Gastroesophageal sphincter (tissue), 4 donors: ENCODE measurements around the gene ANXA1. TPM values are rescaled to one million over a fixed set of nuclear protein-coding genes. Genes with fewer than 3 reads are reported as not detected.
A peak's percentile ranks its signal among the peaks of the same experiment; 100 is the strongest.

Experiments
- ATAC-seq: fragments of 150-250 bp; one replicate; pipeline ENCODE4 v1.9.1; 2016; ENCODE audit warnings: mild to moderate bottlenecking, moderate library complexity
- H3K27ac ChIP-seq, 4 donors: fragments of 200-600 bp; sonication (generic) in 3 of 4; 1 replicate in 3 of 4; 2 replicates in 1 of 4; pipeline ENCODE4 v1.5.1; 2016 to 2019
- H3K27me3 ChIP-seq: fragments of 200-600 bp; sonication (generic); one replicate; pipeline ENCODE4 v1.5.1; 2019
- H3K36me3 ChIP-seq, 2 donors: fragments of 200-600 bp; sonication (generic); one replicate each; pipeline ENCODE4 v1.5.1; 2019; ENCODE audit warnings: control low read depth in 1 of 2
- H3K4me1 ChIP-seq, 3 donors: fragments of 200-600 bp; sonication (generic); 1 replicate in 2 of 3; 2 replicates in 1 of 3; pipeline ENCODE4 v1.5.1; 2016 to 2019; ENCODE audit warnings: control low read depth in 2 of 3
- H3K4me3 ChIP-seq, 2 donors: fragments of 200-600 bp; sonication (generic); one replicate each; pipeline ENCODE4 v1.5.1; 2019; ENCODE audit warnings: mild to moderate bottlenecking in 1 of 2, moderate library complexity in 1 of 2
- H3K9me3 ChIP-seq, 3 donors: fragments of 200-600 bp; sonication (generic); one replicate each; pipeline ENCODE4 v1.5.1; 2017 to 2019; ENCODE audit warnings: control low read depth in 2 of 3
- CTCF ChIP-seq, 4 experiments: fragments of 200-600 bp in 2 of 4; fragments of 450-650 bp in 2 of 4; sonication (generic) in 1 of 4; IDR thresholded peaks; one replicate each; pipeline ENCODE4 v1.5.1; 2017 to 2019; ENCODE audit warnings: antibody characterized with exemption in 4 of 4, mild to moderate bottlenecking in 2 of 4, moderate library complexity in 2 of 4
- EP300 ChIP-seq: sonication (generic); formaldehyde crosslinking; IDR thresholded peaks from one replicate; pipeline ENCODE4 v1.6.1; 2017; ENCODE audit warnings: antibody characterized with exemption, mild to moderate bottlenecking
- POLR2A ChIP-seq, 2 donors: fragments of 450-650 bp; IDR thresholded peaks; one replicate each; pipeline ENCODE4 v1.6.1; 2017; ENCODE audit warnings: antibody characterized with exemption in 2 of 2, mild to moderate bottlenecking in 2 of 2, moderate library complexity in 1 of 2
- POLR2AphosphoS5 ChIP-seq: sonication (generic); formaldehyde crosslinking; IDR thresholded peaks from one replicate; pipeline ENCODE4 v1.6.1; 2017; ENCODE audit warnings: antibody characterized with exemption
- WGBS, 2 donors: methylation state at CpG; one replicate each; pipeline ENCODE4 v1.1.5; 2018; ENCODE audit warnings: low coverage in 1 of 2; 5-methylcytosine and 5-hydroxymethylcytosine counted together
- total RNA-seq, 4 donors: library from RNA; depleted of rRNA; stranded (reverse); fragments of >200 nt; gene quantifications; one replicate each; pipeline ENCODE4 v1.1.0, GENCODE V29; 2016

Gene ANXA1
- total RNA-seq, 4 donors from 2014 or later, result 228 to 763 (median 356) TPM

GRCh38 chr9:73137286-73137899 lies 14.3 kb upstream of the ANXA1 start:
- Histone ChIP-seq H3K4me3 (no peak overlapping the region), H3K27ac (no peak overlapping the region), H3K27me3 (no peaks in the 10 kb centered on the region), H3K4me1 (peaks cover 0 to 7% (median 4%) of the 10 kb centered on the region in 3 donors), H3K36me3 (no peaks in the 10 kb centered on the region), H3K9me3 (no peaks in the 10 kb centered on the region)
- 59 to 66% methylated on average over 4 of the region's 4 CpGs for WGBS, 2 donors
- no peak for TF ChIP-seq POLR2A (IDR thresholded peaks at IDR 0.05)
- TF ChIP-seq POLR2AphosphoS5, result no peak
- TF ChIP-seq EP300, result no peak
- no peak for TF ChIP-seq CTCF (IDR thresholded peaks at IDR 0.05)
- ATAC-seq, result no peak

- peak; percentile 50 for ATAC-seq
- no peaks in the 10 kb centered on the region for H3K27me3 ChIP-seq
- 68 to 88% methylated on average over 2 of the region's 2 CpGs for WGBS, 2 donors
- no peaks in the 10 kb centered on the region for H3K9me3 ChIP-seq
- peaks cover 0 to 7% (median 4%) of the 10 kb centered on the region in 3 donors for H3K4me1 ChIP-seq
- H3K27ac ChIP-seq, result no peak overlapping the region
- no peaks in the 10 kb centered on the region for H3K36me3 ChIP-seq
- H3K4me3 ChIP-seq, result no peak overlapping the region
- TF ChIP-seq CTCF (IDR thresholded peaks at IDR 0.05) (no peak), EP300 (no peak), POLR2AphosphoS5 (no peak), POLR2A (IDR thresholded peaks at IDR 0.05) (no peak)
Measured at GRCh38 chr9:73137914-73138313, 13.8 kb upstream of the ANXA1 start.

- no peak for ATAC-seq
- Histone ChIP-seq H3K4me1 (peaks cover 0 to 6% (median 2%) of the 10 kb centered on the region in 3 donors), H3K4me3 (no peak overlapping the region), H3K36me3 (no peaks in the 10 kb centered on the region), H3K27ac (no peak overlapping the region), H3K27me3 (no peaks in the 10 kb centered on the region), H3K9me3 (no peaks in the 10 kb centered on the region)
- TF ChIP-seq POLR2A (IDR thresholded peaks at IDR 0.05), result no peak
- TF ChIP-seq POLR2AphosphoS5, result no peak
- no peak for TF ChIP-seq EP300
- TF ChIP-seq CTCF (IDR thresholded peaks at IDR 0.05), result no peak
- 79 to 90% methylated on average over 2 of the region's 2 CpGs for WGBS, 2 donors
Measured at GRCh38 chr9:73138516-73138915, 13.1 kb upstream of the ANXA1 start.

GRCh38 chr9:73141282-73141681 lies 10.4 kb upstream of the ANXA1 start:
- H3K27ac ChIP-seq, result no peak overlapping the region
- WGBS, 2 donors, result 50 to 80% methylated on average over 1 of the region's 1 CpG
- ATAC-seq, result no peak

More at GRCh38 chr9:73141282-73141681, 10.4 kb upstream of the ANXA1 start:
- Histone ChIP-seq H3K36me3 (no peaks in the 10 kb centered on the region), H3K27me3 (no peaks in the 10 kb centered on the region), H3K4me3 (no peak overlapping the region), H3K4me1 (peaks cover 2 to 18% (median 3%) of the 10 kb centered on the region in 3 donors), H3K9me3 (no peaks in the 10 kb centered on the region)
- no peak for TF ChIP-seq EP300
- TF ChIP-seq CTCF (IDR thresholded peaks at IDR 0.05), result no peak
- no peak for TF ChIP-seq POLR2AphosphoS5
- TF ChIP-seq POLR2A (IDR thresholded peaks at IDR 0.05), result no peak
